Measurements from ENCODE around the gene LARP1.

Gene LARP1

GRCh38 chr5:154800582-154800981 is 45.4 kb downstream of the LARP1 start:
- no peak for TF ChIP-seq CTCF (IDR thresholded peaks at IDR 0.05)
- Histone ChIP-seq H3K4me3 (no peak overlapping the region), H3K4me1 (peaks cover 0 to 9% (median 0%) of the 10 kb centered on the region in 4 donors), H3K27ac (no peak overlapping the region), H3K27me3 (no peaks in the 10 kb centered on the region), H3K36me3 (peaks cover 66 to 84% (median 76%) of the 10 kb centered on the region in 3 donors), H3K9me3 (no peaks in the 10 kb centered on the region)
- DNase-seq = no peak
- intact Hi-C loops (cut with DNase I; ENCODE audit: low total_unique reads) = no loop called here

- peaks cover 71 to 89% (median 81%) of the 10 kb centered on the region in 3 donors for H3K36me3 ChIP-seq
- intact Hi-C loops (cut with DNase I; ENCODE audit: low total_unique reads) = no loop called here
- no peak for TF ChIP-seq CTCF (IDR thresholded peaks at IDR 0.05)
- no peaks in the 10 kb centered on the region for H3K9me3 ChIP-seq
- H3K27ac ChIP-seq = no peak overlapping the region
- H3K4me1 ChIP-seq = peaks cover 0 to 9% (median 0%) of the 10 kb centered on the region in 4 donors
- no peak for DNase-seq
- no peak overlapping the region for H3K4me3 ChIP-seq
- H3K27me3 ChIP-seq = no peaks in the 10 kb centered on the region
These were observed 45.9 kb downstream of the LARP1 start for GRCh38 chr5:154801083-154801482.

- intact Hi-C loops (cut with DNase I; ENCODE audit: low total_unique reads) = no loop called here
- peaks cover 77 to 89% (median 86%) of the 10 kb centered on the region in 3 donors for H3K36me3 ChIP-seq
These were observed 46.9 kb downstream of the LARP1 start for GRCh38 chr5:154802050-154802449.

GRCh38 chr5:154806176-154806575 is 51.0 kb downstream of the LARP1 start:
- Histone ChIP-seq H3K4me1 (no peaks in the 10 kb centered on the region), H3K9me3 (no peaks in the 10 kb centered on the region), H3K36me3 (peaks cover 88 to 98% (median 90%) of the 10 kb centered on the region in 3 donors), H3K27me3 (no peaks in the 10 kb centered on the region), H3K27ac (no peak overlapping the region), H3K4me3 (no peak overlapping the region)
- no peak for TF ChIP-seq CTCF (IDR thresholded peaks at IDR 0.05)
- DNase-seq = no peak
- intact Hi-C loops (cut with DNase I; ENCODE audit: low total_unique reads) = no loop called here

More at GRCh38 chr5:154802050-154802449, 46.9 kb downstream of the LARP1 start:
- no peak for TF ChIP-seq CTCF (IDR thresholded peaks at IDR 0.05)
- Histone ChIP-seq H3K27me3 (no peaks in the 10 kb centered on the region), H3K27ac (no peak overlapping the region), H3K4me1 (peaks cover 0 to 9% (median 0%) of the 10 kb centered on the region in 4 donors), H3K9me3 (no peaks in the 10 kb centered on the region), H3K4me3 (no peak overlapping the region)
- DNase-seq = no peak

- no peak for DNase-seq
- Histone ChIP-seq H3K4me1 (peaks cover 0 to 3% (median 0%) of the 10 kb centered on the region in 4 donors), H3K36me3 (peaks cover 75 to 98% (median 83%) of the 10 kb centered on the region in 3 donors), H3K27ac (no peak overlapping the region), H3K4me3 (no peak overlapping the region), H3K9me3 (no peaks in the 10 kb centered on the region), H3K27me3 (no peaks in the 10 kb centered on the region)
- TF ChIP-seq CTCF (IDR thresholded peaks at IDR 0.05) = no peak
- intact Hi-C loops (cut with DNase I; ENCODE audit: low total_unique reads) = loop anchor here (10.0 kb wide), 1 partner anchor 126 kb away; no protein-coding TSS in a partner anchor
These were observed 56.1 kb downstream of the LARP1 start for GRCh38 chr5:154811239-154811638.

Measured in tibial artery (tissue), 4 donors.